B cell (primary cell): ENCODE measurements around the gene CCR5AS.

Experiments
- CTCF ChIP-seq: fragments of 200-600 bp; IDR thresholded peaks from one replicate; pipeline ENCODE4 v1.8.0; 2022; ENCODE audit warnings: antibody characterized with exemption, mild to moderate bottlenecking
- EZH2 ChIP-seq: IDR thresholded peaks from 2 replicates; pipeline ENCODE4 v1.6.1; 2012; ENCODE audit warnings: borderline replicate concordance, low read depth, mild to moderate bottlenecking, moderate library complexity, low read length; ENCODE audit not compliant: insufficient read depth, poor library complexity, severe bottlenecking

- TF ChIP-seq EZH2 (no peak), CTCF (no peak)
These were observed 6.0 kb upstream of the CCR5AS start for GRCh38 chr3:46412786-46413298.
